ENCODE results near the gene CRX.
"Not testable (repeated sequence)": the region's sequence is repeated elsewhere in the genome, so short reads cannot be mapped to it uniquely, and the experiment has no call there.

DNA sequence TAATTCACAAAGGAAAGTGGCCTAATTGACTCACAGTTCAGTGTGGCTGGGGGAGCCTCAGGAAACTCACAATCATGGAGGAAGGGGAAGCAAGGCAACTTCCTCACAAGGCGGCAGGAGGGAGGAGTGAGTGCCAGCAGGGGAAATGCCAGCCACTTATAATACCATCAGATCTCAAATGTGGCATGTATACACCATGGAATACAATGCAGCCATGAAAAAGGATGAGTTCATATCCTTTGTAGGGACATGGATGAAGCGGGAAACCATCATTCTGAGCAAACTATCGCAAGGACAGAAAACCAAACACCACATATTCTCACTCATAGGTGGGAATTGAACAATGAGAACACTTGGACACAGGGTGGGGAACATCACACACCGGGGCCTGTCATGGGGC is 57.6 kb downstream of the CRX start:
- TF ChIP-seq, protein P1, sequence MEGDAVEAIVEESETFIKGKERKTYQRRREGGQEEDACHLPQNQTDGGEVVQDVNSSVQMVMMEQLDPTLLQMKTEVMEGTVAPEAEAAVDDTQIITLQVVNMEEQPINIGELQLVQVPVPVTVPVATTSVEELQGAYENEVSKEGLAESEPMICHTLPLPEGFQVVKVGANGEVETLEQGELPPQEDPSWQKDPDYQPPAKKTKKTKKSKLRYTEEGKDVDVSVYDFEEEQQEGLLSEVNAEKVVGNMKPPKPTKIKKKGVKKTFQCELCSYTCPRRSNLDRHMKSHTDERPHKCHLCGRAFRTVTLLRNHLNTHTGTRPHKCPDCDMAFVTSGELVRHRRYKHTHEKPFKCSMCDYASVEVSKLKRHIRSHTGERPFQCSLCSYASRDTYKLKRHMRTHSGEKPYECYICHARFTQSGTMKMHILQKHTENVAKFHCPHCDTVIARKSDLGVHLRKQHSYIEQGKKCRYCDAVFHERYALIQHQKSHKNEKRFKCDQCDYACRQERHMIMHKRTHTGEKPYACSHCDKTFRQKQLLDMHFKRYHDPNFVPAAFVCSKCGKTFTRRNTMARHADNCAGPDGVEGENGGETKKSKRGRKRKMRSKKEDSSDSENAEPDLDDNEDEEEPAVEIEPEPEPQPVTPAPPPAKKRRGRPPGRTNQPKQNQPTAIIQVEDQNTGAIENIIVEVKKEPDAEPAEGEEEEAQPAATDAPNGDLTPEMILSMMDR (IDR thresholded peaks at IDR 0.05) = not testable (repeated sequence)
- TF ChIP-seq POLR2A, POLR2AphosphoS5 (IDR thresholded peaks at IDR 0.05): not testable (repeated sequence)
